Upper lobe of left lung (tissue), 4 donors: ENCODE results near the gene BSCL2.

Source experiments
- CTCF ChIP-seq, 6 experiments: fragments of 450-650 bp in 4 of 6; fragments of 200-600 bp in 2 of 6; sonication (generic) in 2 of 6; IDR thresholded peaks; one replicate each; pipeline ENCODE4 v1.5.1; 2016 to 2019; ENCODE audit warnings: antibody characterized with exemption in 6 of 6
- EP300 ChIP-seq, 4 donors: sonication (generic); formaldehyde crosslinking; IDR thresholded peaks; one replicate each; pipeline ENCODE4 v1.5.1; 2017; ENCODE audit warnings: antibody characterized with exemption in 4 of 4, control low read depth in 2 of 4
- POLR2A ChIP-seq, 4 donors: fragments of 450-650 bp; IDR thresholded peaks; one replicate each; pipeline ENCODE4 v1.5.1; 2016 to 2017; ENCODE audit warnings: antibody characterized with exemption in 4 of 4, mild to moderate bottlenecking in 2 of 4

GRCh38 chr11:62676698-62677097, 30.5 kb downstream of the BSCL2 start:
- no peak for TF ChIP-seq POLR2A (IDR thresholded peaks at IDR 0.05)
- TF ChIP-seq EP300 (IDR thresholded peaks at IDR 0.05): no peak
- TF ChIP-seq CTCF (IDR thresholded peaks at IDR 0.05): no peak
